HT1080 (cell line): ENCODE measurements around the gene OCIAD1. TPM values are rescaled to one million over a fixed set of nuclear protein-coding genes. Genes with fewer than 3 reads are reported as not detected.
"Not testable (repeated sequence)": the region's sequence is repeated elsewhere in the genome, so short reads cannot be mapped to it uniquely, and the experiment has no call there.

Source experiments
- DNase-seq: peaks from one replicate; pipeline ENCODE4 v3.0.0-alpha.2; 2015; ENCODE audit warnings: low read depth
- polyA plus RNA-seq, 2 experiments: library from polyadenylated mRNA; depleted of rRNA; stranded (reverse); fragments of >200 nt; gene quantifications; 2 replicates each; pipeline ENCODE4 v1.2.3, GENCODE V29; 2015
- total RNA-seq: library from RNA; depleted of rRNA; stranded (reverse); fragments of >200 nt; shearing (Covaris generic); gene quantifications from 2 replicates; pipeline ENCODE4 v1.2.3, GENCODE V29; 2014; rRNA removed

Gene OCIAD1, protein sequence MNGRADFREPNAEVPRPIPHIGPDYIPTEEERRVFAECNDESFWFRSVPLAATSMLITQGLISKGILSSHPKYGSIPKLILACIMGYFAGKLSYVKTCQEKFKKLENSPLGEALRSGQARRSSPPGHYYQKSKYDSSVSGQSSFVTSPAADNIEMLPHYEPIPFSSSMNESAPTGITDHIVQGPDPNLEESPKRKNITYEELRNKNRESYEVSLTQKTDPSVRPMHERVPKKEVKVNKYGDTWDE
- 109 and 118 TPM in 2 replicates for total RNA-seq
- polyA plus RNA-seq (2015; cell fraction: cytosol; rRNA removed): 156 and 205 TPM in 2 replicates
- polyA plus RNA-seq (2015; cell fraction: nucleus; rRNA removed): 214 and 255 TPM in 2 replicates

DNA sequence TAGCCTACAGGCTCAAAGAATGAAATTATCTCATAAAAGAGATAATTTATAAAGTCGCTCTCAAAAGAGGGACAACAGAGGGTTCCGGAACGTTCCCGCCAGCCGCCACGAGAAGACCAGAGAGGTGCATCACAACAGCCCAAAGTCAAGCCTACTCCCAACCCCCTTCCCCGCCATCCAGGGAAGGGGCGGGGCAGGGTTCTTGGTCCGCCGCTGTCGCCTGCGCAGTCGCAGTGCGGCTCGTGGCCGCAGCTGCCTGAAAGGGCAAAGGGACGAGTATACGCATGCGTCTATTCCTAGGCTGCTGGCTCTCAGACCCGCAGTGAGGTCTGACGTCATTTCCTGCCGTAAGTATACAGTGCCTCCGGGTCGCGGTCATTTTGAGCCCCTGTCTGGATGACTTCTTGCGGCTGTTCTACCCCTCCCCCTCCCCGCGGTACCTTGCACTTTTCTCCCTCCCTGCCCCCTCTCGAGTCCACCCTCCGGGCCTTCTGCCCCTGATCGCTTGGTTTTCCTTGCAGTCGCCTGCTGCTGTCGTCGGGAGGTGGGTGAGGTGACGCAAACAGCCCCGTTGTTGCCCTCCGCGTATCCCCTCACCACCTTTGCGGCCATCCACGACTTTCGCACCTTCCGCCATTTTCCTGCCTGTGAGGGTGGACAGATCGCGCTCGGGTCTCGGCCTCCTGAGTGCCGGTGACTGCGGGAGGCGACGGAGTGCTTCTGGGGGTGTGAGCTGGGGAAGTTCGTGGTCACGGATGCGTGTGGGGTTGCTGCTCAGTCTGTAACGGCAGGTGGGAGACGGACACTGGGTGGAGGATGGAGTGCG lies at the start of gene OCIAD1:
Gene OCIAD1, plus strand, starts transcription at position 383 of the 826 bp plus-strand sequence. CDS start 1,537 bp downstream, outside the sequence.
- DNase-seq: peak; percentile 99

DNA sequence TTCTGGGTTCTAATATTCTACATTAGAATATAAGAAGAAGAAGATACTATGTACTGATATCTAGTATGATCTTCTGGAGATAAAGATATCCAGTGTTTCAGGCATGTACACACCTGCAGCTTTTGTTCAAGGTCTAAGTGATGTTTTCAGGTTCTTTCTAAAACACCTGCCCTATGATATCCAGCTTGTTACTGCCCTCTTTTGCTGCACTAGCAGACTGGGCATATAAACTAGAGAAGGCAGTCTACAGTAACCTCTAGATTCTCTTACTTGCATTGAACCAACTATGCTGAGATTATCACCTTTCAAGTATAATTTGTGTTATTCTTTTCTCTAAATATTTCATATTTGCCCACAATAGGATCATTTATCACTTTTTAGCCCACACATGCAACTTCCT lies 48.9 kb upstream of the OCIAD1 start:
- no peak for DNase-seq

DNA sequence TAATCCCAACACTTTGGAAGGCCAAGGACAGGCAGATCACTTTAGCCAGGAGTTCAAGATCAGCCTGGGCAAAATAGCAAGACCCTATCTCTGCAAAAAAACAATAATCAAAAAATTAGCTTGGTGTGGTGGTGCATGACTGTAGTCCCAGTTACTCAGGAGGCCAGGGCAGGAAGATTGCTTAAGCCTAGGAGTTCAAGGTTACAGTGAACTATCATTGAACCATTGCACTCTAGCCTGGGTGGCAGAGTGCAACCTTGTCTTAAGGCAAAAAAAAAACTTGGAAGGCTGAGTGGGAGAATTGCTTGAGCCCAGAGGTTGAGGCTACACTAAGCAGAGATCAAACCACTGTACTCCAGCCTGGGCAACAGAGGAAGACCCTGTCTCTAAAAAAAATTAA lies 45.6 kb upstream of the OCIAD1 start:
- DNase-seq: no peak

DNA sequence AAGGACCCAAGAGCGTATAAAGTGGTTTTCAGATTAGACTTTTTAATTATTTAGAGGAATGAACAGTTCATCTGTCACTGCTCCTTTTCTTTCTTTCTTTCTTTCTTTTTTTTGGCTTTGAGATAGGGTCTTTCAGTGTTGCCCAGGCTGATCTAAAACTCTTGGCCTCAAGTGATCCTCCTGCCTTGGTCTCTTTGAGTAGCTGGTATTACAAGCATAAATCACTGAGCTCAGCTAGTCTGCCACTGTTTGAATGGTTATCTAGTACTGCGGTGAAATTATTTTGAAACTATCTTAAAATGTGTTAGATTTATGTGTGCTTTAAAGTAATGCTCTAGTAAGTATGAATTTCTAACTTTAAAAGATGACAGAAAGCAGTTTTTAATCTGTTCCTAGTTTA lies 44.3 kb upstream of the OCIAD1 start:
- no peak for DNase-seq

DNA sequence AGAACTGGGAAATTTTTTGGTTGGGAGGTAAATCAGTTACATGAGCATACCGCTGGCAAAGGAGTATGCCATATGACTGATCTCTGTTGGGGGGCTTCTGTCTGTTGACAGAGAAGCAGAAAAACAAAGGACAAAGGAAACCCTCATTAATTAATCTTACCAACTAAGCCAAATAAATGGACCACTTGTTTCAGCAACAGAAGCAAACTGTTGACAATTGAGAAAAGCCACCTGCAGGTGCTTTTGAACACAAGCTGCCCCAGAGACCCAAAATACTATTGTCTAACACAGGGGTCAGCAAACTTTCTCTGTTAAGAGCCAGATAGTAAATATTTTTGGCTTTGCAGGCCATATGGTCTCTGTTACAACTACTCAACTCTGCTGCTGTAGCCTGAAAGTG lies 43.8 kb upstream of the OCIAD1 start:
- no peak for DNase-seq

DNA sequence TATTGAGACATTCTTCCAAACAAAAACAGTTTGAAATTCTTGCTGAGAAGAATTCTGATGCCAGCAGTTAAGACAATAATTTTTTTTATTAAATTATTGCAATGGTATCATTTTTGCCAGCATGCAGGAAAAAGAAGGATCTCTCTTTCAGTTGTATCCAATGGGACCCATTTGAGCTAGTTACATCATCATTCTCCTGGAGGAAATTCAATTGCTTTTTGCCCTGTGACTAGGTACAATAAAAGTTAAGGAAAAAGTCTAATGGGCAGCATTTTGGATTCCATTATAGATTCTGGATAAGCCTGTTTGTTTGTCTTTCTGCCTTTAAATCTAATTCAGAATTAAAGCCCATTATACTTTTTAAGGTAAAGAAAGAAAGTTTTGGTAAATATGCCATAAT lies 40.3 kb upstream of the OCIAD1 start:
- no peak for DNase-seq

DNA sequence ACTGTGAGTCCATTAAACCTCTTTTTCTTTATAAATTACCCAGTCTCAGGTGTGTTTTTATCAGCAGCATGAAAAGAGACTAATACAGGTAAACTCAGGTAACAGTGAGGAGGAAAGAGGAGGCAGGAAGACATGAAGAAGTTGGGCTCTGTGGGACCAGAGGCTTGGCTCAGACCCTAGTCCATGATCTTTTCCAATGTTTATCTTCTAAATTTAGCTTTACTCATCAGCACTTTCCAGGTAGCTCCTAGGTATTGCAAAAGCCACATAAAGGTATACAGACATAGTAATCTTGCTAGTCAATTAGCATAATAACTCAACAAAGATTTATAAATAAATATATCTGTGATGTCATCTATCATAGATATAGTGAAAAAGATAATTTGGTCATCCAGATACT lies 39.6 kb upstream of the OCIAD1 start:
- DNase-seq: no peak

DNA sequence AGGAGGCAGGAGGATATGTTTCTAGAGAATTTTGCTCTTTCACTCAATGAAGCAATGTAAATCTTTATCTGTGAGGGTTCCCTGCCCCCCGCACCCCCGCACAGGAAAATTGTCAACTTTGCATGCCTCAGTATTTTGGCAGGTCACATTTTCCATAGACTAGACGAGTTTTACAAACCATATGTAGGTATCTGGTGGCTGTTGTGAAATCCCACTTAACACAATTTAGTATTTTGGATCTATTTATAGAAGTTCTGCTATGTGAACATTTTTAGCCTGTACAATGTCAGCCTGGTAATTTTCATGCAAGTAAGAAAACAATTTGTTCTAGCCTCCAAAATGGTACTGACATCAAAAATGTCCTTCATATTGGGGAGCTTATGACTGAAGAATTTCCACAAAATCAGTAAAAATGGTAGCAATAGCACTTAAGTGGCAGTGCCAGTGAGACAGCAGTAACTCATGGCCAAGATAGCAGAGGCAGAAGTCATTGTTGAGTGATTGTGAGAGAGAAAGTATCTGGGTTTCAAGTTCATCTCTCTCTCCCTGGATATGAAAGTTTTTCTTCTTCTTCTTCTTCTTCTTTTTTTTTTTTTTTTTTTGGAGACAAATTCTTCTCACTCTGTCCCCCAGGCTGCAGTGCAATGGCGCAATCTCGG lies 38.4 kb upstream of the OCIAD1 start:
- no peak for DNase-seq

DNA sequence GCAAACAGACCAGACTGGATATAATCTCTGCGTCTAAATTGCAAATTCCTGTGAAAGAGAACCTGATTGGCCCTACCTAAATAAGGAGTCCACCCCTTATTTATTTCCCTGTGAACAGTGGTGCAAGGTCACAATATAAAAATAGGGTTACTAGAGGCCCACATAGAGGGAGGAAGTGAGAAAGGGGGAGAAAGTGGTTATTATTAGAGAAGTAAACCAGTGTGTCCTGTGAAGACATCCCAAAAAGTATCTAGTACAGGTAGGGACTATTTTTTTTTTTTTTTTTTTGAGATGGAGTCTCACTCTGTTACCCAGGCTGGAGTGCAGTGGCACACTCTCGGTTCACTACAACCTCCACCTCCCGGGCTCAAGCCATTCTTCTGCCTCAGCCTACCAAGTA lies 35.8 kb upstream of the OCIAD1 start:
- DNase-seq: no peak

DNA sequence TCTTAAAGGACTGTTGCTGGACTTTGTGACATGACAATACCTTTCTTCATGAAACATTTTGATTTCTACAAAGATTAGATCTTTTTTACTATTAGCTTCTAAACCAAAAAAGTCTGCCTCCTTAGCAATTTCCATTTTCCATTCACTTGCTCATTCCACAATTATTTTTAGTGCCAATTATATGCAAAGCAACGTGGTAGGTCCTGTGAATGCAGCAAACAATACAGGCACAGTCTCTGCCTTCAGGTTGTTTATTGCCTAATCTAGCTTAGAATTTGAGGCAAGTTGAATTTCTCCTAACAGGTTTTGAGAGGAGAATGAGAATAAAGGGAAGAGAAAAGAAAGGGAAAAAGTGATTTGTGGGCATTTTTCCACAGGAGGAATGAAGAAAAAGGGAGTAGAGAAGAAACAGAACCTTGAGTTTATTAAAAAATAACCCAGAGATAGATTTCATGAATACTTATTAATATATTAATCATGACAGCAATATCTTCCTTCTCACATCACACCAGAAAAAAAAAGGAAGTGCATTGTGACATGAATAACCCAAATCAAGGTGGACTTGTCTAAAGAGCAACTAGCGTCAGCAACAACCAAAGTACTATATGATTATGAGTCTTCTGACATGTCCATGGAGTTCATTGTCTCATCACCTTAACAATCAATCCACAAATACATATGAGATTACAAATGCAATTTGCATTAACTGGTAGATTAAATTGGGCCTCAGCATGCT lies 34.5 kb upstream of the OCIAD1 start:
- no peak for DNase-seq

DNA sequence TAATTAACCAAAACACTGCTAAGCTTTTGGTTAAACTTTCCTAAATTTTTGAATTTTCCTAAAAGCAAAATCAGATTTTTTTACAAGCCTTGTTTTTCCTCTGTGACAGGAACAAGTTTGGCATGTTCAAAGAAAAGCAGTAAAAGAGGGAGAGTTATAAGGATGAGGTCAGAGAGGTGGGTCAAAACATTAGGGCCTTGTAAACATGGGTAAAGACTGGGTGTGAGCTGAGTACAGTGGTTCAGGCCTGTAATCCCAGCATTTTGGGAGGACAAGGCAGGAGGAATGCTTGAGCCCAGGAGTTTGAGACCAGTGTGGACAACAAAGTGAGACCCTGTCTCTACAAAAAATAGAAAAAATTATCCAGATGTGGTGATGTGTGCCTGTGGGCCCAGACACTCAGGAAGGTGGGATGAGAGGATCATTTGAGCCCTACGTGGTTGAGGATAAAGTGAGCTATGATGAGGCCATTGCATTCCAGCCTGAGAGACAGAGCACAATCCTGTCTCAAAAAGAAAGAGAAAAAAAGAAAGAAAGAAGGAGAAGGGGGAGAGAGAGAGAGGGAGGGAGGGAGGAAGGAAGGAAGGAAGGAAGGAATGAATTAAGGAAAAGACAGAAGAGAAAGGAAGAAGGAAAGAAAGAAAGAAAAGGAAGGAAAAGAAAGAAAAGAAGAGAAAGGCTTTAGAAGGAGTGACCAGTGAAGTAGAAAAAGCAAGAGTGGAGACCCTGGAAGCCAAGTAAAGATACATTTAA lies 33.8 kb upstream of the OCIAD1 start:
- DNase-seq: no peak

DNA sequence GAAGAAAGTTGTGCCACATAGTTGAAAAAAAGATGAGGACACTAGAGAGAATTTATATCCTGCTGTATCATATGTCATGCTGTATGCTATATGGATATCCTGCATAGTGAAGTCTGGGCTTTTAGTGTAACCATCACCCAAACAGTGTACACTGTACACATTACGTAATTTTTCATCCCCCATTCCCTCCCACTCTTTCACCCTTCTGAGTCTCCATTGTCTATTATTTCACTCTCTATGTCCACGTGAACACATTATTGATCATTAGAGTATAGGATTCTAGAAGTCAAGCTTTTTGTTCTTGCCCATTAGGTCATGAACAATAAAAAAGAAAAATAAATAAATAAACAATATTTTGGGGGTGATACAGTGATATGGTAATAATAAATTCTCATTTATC lies 32.8 kb upstream of the OCIAD1 start:
- no peak for DNase-seq

DNA sequence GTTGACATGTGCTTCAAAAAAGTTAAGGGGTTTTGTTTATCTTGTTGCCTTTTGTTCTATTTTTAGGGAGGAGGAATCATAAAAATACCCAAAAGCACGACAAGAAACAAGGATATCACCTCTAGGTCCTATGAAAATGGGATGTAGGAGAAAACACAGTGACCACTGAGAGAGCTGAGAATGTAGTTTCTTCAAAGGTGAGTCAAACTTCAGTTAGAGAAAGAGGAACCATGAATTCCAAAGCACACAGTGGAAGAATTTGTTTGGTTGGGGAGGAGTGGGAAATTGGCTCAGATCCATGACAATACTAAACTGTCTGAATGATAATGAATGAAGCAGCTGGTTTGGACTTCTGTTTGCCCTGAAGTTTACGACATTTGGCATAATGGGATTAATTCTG lies 31.7 kb upstream of the OCIAD1 start:
- peak; percentile 25 for DNase-seq

DNA sequence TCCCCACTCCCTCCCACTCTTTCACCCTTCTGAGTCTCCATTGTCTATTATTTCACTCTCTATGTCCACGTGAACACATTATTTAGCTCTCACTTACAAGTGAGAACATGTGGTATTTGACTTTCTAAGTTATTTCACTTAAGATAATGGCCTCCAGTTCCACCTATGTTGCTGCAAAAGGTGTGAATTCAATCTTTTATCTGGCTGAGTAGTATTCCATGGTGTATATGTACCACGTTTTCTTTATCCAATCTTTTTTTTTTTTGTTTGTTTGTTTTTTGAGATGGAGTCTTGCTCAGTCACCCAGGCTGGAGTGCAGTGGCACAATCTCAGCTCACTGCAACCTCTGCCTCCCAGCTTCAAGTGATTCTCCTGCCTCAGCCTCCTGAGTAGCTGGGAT lies 30.7 kb upstream of the OCIAD1 start:
- not testable (repeated sequence) for DNase-seq

DNA sequence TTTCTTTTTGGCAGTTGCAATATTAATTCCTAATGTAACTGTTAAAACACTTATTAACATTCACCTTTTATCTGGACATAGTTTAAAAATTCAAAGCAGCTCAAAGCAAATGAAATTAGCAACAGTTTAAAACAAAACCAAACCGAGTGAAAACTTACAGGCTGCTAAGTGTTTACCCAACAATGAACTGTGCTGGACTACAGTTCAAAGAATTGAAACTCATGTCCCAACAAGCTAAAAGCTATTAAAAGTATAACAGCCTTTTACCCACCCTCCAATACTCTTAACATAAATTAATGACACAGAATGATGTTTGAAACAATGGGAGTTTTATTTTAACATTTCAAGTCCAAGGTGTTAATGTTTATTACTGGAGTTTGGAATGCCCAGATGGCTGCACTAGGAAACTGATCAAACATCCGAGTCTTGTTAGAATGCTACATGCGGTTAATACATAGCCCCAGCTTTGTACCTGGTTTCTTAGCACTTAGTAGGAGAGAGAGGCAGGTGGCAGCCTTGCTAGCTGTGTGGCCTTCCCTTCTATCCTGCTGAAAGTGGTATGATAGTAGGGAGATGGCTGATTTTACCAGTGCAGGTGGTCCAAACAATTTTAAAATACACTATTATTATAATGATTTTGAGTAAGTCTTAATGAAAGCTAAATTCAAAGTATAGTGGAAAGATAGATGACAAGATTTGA lies 29.7 kb upstream of the OCIAD1 start:
- no peak for DNase-seq

DNA sequence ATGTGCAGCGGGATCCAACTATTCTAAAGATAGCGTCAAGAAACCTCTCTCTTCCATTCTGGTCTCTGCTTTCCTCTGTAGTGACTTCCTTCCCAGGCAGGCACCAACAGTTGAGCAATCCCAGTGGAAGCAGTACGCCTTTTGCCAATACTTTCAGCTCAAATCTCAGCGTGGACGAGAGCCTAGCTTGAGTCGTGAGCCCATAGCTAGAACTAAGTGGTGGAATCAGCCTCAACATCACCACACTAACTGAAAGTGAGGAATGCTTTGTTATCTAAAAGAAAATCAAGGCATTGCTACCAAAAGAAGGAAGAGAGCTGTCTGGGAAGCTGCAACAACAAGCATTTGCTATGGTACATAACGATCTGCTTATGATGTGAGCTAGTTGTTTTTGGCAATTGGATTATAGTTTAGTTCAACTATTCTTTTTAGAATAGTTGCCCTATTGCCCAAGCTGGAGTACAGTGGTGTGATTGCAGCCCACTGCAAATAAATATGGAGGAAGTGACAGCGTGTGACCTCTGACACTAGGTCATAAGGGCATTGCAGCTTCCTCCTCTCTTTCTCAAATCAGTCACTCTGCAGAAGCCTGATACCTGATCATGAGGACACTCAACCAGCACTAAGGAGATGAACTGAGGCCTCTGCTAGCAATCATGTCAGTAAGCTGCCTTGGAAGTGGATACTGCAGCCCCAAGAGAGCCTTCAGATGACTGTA lies 26.1 kb upstream of the OCIAD1 start:
- no peak for DNase-seq

DNA sequence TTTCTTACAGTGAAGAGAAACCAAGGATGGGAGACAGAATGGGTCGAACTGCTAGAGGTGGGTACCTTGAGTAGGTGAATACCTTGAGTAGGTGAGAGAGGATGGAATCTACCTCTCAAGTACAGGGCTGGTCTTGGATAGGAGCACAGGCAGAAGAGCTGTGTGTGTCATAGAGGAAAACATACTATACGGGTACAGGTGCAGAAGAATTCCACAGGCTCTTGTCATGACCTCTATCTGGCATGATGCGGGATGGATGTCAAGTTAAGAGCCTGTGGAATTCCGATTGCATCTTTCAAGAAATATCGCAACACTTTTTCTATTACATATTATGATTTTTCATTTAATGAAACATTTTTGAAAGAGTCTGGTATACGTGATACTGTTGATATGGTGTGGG lies 18.0 kb upstream of the OCIAD1 start:
- no peak for DNase-seq

DNA sequence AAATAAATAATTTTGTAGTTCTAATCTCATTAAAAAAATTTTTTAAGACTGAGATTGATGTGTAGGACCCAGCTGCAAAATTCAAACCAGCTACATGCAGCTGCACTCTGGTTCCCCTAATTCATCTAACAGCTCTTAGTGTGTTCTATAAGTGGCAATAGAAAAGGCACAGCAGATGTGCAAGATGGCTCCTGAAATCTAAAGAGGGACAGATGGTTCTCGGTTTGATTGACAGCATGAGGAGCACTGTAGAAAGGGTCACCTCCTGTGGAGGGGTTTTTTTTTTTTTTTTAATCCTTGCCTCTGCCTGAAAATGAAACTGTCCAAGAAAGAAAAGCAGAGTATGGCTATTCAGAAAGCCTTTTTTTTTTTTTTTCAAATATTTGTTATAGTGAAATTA lies 16.9 kb upstream of the OCIAD1 start:
- no peak for DNase-seq

DNA sequence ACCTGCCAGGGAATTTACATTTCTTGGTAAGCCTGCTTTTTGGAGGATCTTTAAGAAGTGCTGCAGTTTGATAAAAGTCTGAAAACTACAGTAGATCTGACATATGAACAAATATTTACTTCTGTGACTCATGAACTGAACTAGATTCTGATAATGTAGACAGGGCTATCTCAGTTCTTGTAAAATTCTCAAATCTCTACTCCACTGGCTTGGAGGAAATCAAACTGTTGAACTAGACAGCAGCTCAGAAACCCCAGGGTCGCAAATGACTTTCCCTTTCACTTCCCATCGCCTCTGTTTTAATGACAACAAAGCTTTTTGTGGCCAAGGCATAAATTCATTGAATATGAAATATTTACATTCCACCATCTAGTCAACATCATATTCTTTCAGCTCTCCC lies 15.4 kb upstream of the OCIAD1 start:
- no peak for DNase-seq
